ENCODE measurements around the gene SETDB1.

SETDB1 gene

DNA sequence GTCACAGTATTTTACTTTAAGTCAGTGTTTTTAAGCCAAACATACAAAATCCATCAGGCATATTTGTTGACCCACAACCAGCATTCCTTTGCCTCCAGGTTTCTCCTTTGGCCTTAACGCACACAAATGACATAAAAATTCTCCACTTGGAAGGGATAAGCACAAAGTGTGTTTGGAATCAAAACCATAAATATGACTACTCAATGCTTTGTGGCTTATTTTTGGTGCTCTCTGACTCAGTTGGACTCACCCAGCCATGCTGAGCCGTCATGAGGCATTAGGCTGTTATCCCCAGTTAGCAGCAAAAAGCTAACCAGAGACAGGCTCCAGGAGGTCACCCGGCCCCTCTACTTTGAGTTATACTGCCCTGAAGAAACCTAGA lies 83.0 kb downstream of the SETDB1 start:
- Histone ChIP-seq H3K4me3 (ENCODE audit: low read length) (peak overlapping the region; percentile 93), H3K9ac (ENCODE audit: low read length) (peak overlapping the region; percentile 87), H3K27me3 (ENCODE audit: insufficient read depth, low read length, poor library complexity) (no peaks in the 10 kb centered on the region), H2BK120ac (ENCODE audit: low read depth, low read length) (no peak overlapping the region), H3K79me2 (ENCODE audit: control insufficient read depth, insufficient read depth, low read length) (no peaks in the 10 kb centered on the region), H3K4ac (ENCODE audit: low read depth, low read length) (no peak overlapping the region), H3K4me1 (ENCODE audit: control insufficient read depth, low read depth, low read length) (peaks cover 7% of the 10 kb centered on the region), H3K36me3 (ENCODE audit: control insufficient read depth, insufficient read depth, low read length) (no peaks in the 10 kb centered on the region), H3K27ac (ENCODE audit: low read depth, low read length) (no peak overlapping the region), H3K4me2 (ENCODE audit: low read length) (peak overlapping the region; percentile 61), H2BK5ac (ENCODE audit: low read length) (no peak overlapping the region), H3K79me1 (ENCODE audit: low read length) (peaks cover 2% of the 10 kb centered on the region), H2AK5ac (ENCODE audit: low read length) (no peak overlapping the region), H2BK15ac (replicated peaks; ENCODE audit: low read depth) (no peak overlapping the region), H4K8ac (ENCODE audit: low read depth, low read length) (no peak overlapping the region), H3K23ac (ENCODE audit: low read length) (no peak overlapping the region), H4K5ac (ENCODE audit: low read length) (no peak overlapping the region), H3K18ac (ENCODE audit: low read length) (no peak overlapping the region), H3K56ac (ENCODE audit: low read length) (peak overlapping the region; percentile 97)
- no peak for DNase-seq
- no CpG with 5 or more reads among the region's 3 CpGs for WGBS (ENCODE audit: extremely low coverage, insufficient coverage, low lambda C conversion rate)

DNA sequence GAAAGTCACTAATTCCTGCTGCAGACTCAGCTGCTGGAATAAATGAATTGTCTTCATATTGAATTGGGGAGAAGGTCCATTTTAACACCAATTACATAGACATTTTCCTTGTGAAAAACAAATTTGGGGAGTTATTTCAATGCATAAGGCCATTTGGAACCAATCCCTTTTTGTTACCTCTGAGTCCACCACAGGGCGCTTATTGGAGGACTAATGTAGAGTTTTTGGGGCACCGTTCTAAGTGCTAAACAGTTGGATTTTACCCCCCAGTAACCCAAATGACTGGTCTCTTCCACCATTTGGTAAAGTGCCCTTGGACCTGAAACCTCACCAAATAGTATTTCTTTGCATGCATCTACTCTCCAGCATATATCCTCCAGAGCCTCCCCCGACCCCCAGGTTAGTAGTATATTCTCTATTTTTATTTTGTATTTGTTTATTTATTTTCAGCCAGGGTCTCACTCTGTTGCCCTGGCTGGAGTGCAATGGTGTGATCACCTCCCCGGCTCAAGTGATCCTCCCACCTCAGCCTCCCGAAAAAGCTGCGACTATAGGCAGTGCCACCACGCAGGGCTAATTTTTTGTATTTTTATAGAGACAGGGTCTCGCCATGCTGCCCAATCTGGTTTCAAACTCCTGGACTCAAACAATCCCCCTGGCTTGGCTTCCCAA lies 83.6 kb downstream of the SETDB1 start:
- Histone ChIP-seq H2AK5ac (ENCODE audit: low read length) (no peak overlapping the region), H3K36me3 (ENCODE audit: control insufficient read depth, insufficient read depth, low read length) (no peaks in the 10 kb centered on the region), H3K27ac (ENCODE audit: low read depth, low read length) (no peak overlapping the region), H3K23ac (ENCODE audit: low read length) (no peak overlapping the region), H3K4ac (ENCODE audit: low read depth, low read length) (no peak overlapping the region), H4K8ac (ENCODE audit: low read depth, low read length) (no peak overlapping the region), H3K9ac (ENCODE audit: low read length) (no peak overlapping the region), H3K79me1 (ENCODE audit: low read length) (peaks cover 2% of the 10 kb centered on the region), H3K4me2 (ENCODE audit: low read length) (no peak overlapping the region), H3K4me1 (ENCODE audit: control insufficient read depth, low read depth, low read length) (peaks cover 7% of the 10 kb centered on the region), H4K5ac (ENCODE audit: low read length) (no peak overlapping the region), H2BK5ac (ENCODE audit: low read length) (no peak overlapping the region), H3K56ac (ENCODE audit: low read length) (no peak overlapping the region), H3K79me2 (ENCODE audit: control insufficient read depth, insufficient read depth, low read length) (no peaks in the 10 kb centered on the region), H3K4me3 (ENCODE audit: low read length) (no peak overlapping the region), H2BK120ac (ENCODE audit: low read depth, low read length) (no peak overlapping the region), H3K27me3 (ENCODE audit: insufficient read depth, low read length, poor library complexity) (no peaks in the 10 kb centered on the region), H2BK15ac (replicated peaks; ENCODE audit: low read depth) (no peak overlapping the region), H3K18ac (ENCODE audit: low read length) (no peak overlapping the region)
- DNase-seq = no peak
- no CpG with 5 or more reads among the region's 8 CpGs for WGBS (ENCODE audit: extremely low coverage, insufficient coverage, low lambda C conversion rate)

DNA sequence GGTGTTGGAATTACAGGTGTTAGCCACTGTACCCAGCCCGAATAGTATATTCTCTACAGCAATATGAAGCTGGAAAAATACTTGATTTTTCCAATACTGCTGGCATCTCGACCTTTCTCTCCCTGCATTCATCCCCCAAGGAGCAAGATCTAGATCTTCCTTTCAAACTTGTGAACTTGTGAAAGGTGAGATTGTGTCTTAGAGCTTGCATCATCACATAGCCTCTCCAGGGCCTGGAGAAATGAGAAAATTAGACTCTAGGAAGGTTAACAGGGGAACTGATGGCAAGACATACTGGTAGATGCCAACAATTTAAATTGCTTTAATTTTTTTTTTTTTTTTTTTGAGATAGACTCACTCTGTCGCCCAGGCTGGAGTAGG lies 84.2 kb downstream of the SETDB1 start:
- Histone ChIP-seq H3K4me1 (ENCODE audit: control insufficient read depth, low read depth, low read length) (peaks cover 7% of the 10 kb centered on the region), H3K9ac (ENCODE audit: low read length) (no peak overlapping the region), H3K36me3 (ENCODE audit: control insufficient read depth, insufficient read depth, low read length) (no peaks in the 10 kb centered on the region)

DNA sequence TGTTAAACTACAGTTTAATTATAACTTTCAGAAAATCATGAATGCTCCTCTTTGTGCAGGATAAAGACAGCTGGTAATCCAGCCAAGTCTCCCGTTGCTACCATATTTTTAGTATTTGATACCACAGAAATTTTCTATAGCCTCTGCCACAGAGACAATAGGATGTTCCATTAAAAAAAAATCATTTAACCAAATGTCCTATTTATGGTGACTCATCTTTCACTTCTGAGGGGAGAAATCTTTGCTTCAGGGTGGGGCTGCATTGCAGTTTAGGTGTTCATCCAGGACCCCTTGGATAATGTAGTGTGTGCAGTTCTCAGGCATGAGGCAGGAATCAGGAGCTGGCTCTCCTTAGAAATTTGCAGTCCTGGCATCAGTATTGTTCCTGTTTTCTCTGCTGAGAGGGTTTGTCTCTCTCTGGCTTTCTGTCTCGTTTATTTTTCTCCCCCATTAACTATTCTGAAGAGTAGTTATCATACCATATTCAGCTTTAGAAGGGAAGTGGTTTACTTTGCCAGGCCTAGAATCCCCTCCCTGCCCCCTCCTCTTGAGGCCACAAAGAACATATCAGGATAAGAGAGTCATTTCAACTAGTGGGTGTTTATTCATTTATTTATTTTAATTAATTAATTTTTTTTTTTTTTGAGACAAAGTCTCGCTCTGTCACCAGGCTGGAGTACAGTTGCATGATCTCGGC lies 85.1 kb downstream of the SETDB1 start:
- Histone ChIP-seq H3K79me1 (ENCODE audit: low read length) (peaks cover 2% of the 10 kb centered on the region), H2AK5ac (ENCODE audit: low read length) (no peak overlapping the region)
- DNase-seq = no peak

More for the DNA sequence above, 84.2 kb downstream of the SETDB1 start:
- H2BK15ac ChIP-seq (replicated peaks; ENCODE audit: low read depth) = no peak overlapping the region
- no peak overlapping the region for H2BK120ac ChIP-seq (ENCODE audit: low read depth, low read length)
- H3K18ac ChIP-seq (ENCODE audit: low read length) = no peak overlapping the region
- H3K56ac ChIP-seq (ENCODE audit: low read length) = no peak overlapping the region
- no peak overlapping the region for H3K23ac ChIP-seq (ENCODE audit: low read length)
- no peak overlapping the region for H3K4ac ChIP-seq (ENCODE audit: low read depth, low read length)
- H2AK5ac ChIP-seq (ENCODE audit: low read length) = no peak overlapping the region
- H3K4me3 ChIP-seq (ENCODE audit: low read length) = no peak overlapping the region
- WGBS (ENCODE audit: extremely low coverage, insufficient coverage, low lambda C conversion rate) = no CpG with 5 or more reads among the region's 3 CpGs
- no peaks in the 10 kb centered on the region for H3K27me3 ChIP-seq (ENCODE audit: insufficient read depth, low read length, poor library complexity)
- no peaks in the 10 kb centered on the region for H3K79me2 ChIP-seq (ENCODE audit: control insufficient read depth, insufficient read depth, low read length)
- DNase-seq = no peak
- H3K79me1 ChIP-seq (ENCODE audit: low read length) = peaks cover 2% of the 10 kb centered on the region
- no peak overlapping the region for H2BK5ac ChIP-seq (ENCODE audit: low read length)
- H3K4me2 ChIP-seq (ENCODE audit: low read length) = no peak overlapping the region
- H3K27ac ChIP-seq (ENCODE audit: low read depth, low read length) = no peak overlapping the region
- H4K5ac ChIP-seq (ENCODE audit: low read length) = no peak overlapping the region
- no peak overlapping the region for H4K8ac ChIP-seq (ENCODE audit: low read depth, low read length)

DNA sequence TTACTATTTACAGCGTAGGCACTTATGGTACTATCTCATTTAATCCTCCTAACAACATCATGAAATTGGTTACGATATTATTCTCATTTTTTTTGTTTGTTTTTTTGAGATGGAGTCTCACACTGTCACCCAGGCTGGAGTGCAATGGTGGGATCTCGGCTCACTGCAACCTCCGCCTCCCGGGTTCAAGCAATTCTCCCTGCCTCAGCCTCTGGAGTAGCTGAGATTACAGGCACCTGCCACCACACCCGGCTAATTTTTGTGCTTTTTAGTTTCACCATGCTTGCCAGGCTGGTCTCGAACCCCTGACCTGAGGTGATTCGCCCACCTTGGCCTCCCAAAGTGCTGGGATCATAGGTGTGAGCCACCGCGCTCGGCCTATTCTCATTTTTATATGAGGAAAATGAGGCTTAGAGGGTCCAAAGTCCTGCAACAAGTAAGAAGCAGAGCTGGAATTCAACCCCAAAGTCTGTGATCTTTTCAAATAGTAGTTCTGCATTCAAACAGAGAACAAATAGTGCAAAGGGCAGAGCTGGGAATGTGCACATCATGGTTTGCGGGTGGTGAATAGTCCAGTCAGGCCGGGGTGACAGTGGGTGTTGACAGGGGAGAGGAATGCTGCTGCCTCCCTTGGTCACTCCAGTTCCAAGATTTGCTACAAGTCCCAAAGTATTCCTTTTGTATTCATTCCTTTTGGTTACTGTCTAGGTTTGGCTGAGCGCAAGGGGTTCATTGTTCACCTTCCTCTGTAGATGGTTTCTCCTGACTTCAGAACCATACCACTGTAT lies 86.7 kb downstream of the SETDB1 start:
- Histone ChIP-seq H4K5ac (ENCODE audit: low read length) (no peak overlapping the region), H3K4ac (ENCODE audit: low read depth, low read length) (no peak overlapping the region), H3K27ac (ENCODE audit: low read depth, low read length) (no peak overlapping the region), H3K79me2 (ENCODE audit: control insufficient read depth, insufficient read depth, low read length) (no peaks in the 10 kb centered on the region), H3K79me1 (ENCODE audit: low read length) (peaks cover 2% of the 10 kb centered on the region), H3K4me3 (ENCODE audit: low read length) (no peak overlapping the region), H2BK5ac (ENCODE audit: low read length) (no peak overlapping the region), H3K23ac (ENCODE audit: low read length) (no peak overlapping the region), H3K18ac (ENCODE audit: low read length) (no peak overlapping the region), H2BK15ac (replicated peaks; ENCODE audit: low read depth) (no peak overlapping the region), H2BK120ac (ENCODE audit: low read depth, low read length) (no peak overlapping the region), H3K36me3 (ENCODE audit: control insufficient read depth, insufficient read depth, low read length) (no peaks in the 10 kb centered on the region), H3K4me1 (ENCODE audit: control insufficient read depth, low read depth, low read length) (no peaks in the 10 kb centered on the region), H4K8ac (ENCODE audit: low read depth, low read length) (no peak overlapping the region), H3K9ac (ENCODE audit: low read length) (no peak overlapping the region), H3K4me2 (ENCODE audit: low read length) (no peak overlapping the region), H2AK5ac (ENCODE audit: low read length) (no peak overlapping the region), H3K27me3 (ENCODE audit: insufficient read depth, low read length, poor library complexity) (no peaks in the 10 kb centered on the region), H3K56ac (ENCODE audit: low read length) (no peak overlapping the region)
- no peak for DNase-seq
- WGBS (ENCODE audit: extremely low coverage, insufficient coverage, low lambda C conversion rate) = no CpG with 5 or more reads among the region's 14 CpGs

More for the DNA sequence above, 85.1 kb downstream of the SETDB1 start:
- Histone ChIP-seq H3K4ac (ENCODE audit: low read depth, low read length) (no peak overlapping the region), H3K36me3 (ENCODE audit: control insufficient read depth, insufficient read depth, low read length) (no peaks in the 10 kb centered on the region), H3K4me1 (ENCODE audit: control insufficient read depth, low read depth, low read length) (peaks cover under 1% of the 10 kb centered on the region), H4K5ac (ENCODE audit: low read length) (no peak overlapping the region), H3K56ac (ENCODE audit: low read length) (no peak overlapping the region), H3K27ac (ENCODE audit: low read depth, low read length) (no peak overlapping the region), H3K27me3 (ENCODE audit: insufficient read depth, low read length, poor library complexity) (no peaks in the 10 kb centered on the region), H3K79me2 (ENCODE audit: control insufficient read depth, insufficient read depth, low read length) (no peaks in the 10 kb centered on the region), H3K9ac (ENCODE audit: low read length) (no peak overlapping the region), H2BK5ac (ENCODE audit: low read length) (no peak overlapping the region), H2BK15ac (replicated peaks; ENCODE audit: low read depth) (no peak overlapping the region), H2BK120ac (ENCODE audit: low read depth, low read length) (no peak overlapping the region), H3K23ac (ENCODE audit: low read length) (no peak overlapping the region), H3K4me3 (ENCODE audit: low read length) (no peak overlapping the region), H3K4me2 (ENCODE audit: low read length) (no peak overlapping the region), H3K18ac (ENCODE audit: low read length) (no peak overlapping the region), H4K8ac (ENCODE audit: low read depth, low read length) (no peak overlapping the region)
- no CpG with 5 or more reads among the region's 4 CpGs for WGBS (ENCODE audit: extremely low coverage, insufficient coverage, low lambda C conversion rate)

Measured in mesendoderm (in vitro differentiated cells).